NCI-H446 treated with DMSO at 0.1 percent for 48 hours (cell line): ENCODE results near the gene DNAL4.
"Not testable (repeated sequence)": the region's sequence is repeated elsewhere in the genome, so short reads cannot be mapped to it uniquely, and the experiment has no call there.

ENCODE experiments used
- DNase-seq: peaks from one replicate; lab custom pipeline; 2025; lab: John Stamatoyannopoulos, UW

Gene DNAL4

GRCh38 chr22:38827510-38827909 is 33.6 kb upstream of the DNAL4 start:
- no peak for DNase-seq

- DNase-seq: no peak
These were observed 32.9 kb upstream of the DNAL4 start for GRCh38 chr22:38826801-38827200.

- no peak for DNase-seq
These were observed 32.4 kb upstream of the DNAL4 start for GRCh38 chr22:38826386-38826785.

DNA sequence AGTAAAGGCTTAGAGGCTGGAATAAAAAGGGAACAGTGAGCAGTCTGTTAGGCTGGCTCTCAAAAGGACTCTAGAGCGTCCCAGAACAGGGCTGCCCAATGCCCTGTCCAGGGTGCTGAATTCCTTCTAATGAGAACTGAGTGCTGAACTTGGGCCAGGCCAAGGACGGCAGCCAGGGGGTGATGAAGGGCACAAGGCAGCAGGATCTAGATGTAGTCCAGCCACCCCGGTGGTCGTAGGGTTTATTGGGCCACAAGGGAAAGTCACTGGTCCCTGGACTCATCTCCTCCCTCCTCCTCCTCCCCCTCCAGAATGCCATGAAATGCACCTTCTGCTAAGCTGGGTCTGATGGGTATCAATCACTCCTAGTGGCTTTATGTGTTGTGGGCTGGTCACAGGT is 30.6 kb upstream of the DNAL4 start:
- DNase-seq: no peak

- no peak for DNase-seq
These were observed 29.7 kb upstream of the DNAL4 start for GRCh38 chr22:38823637-38824036.

GRCh38 chr22:38823076-38823475 is 29.1 kb upstream of the DNAL4 start:
- no peak for DNase-seq

DNA sequence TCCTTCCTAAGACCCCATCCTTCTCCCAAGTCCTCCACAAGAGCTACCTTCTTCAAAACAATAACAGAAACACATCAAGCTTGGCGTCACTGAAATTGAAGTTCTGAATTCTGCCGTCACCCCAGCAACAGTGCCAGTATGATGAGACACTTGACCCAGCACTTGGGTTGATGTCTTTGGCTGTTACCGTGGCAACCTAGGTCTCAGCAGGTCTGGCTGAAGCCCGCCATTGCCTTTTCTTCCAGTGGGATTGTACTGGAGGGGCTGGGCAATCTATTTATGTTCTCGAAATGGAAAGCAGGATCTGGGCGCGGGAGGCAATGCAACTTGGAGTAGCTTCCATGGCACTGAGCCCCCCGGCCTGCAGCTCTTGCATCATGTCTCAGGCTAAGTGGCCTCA is 26.1 kb upstream of the DNAL4 start:
- no peak for DNase-seq

DNA sequence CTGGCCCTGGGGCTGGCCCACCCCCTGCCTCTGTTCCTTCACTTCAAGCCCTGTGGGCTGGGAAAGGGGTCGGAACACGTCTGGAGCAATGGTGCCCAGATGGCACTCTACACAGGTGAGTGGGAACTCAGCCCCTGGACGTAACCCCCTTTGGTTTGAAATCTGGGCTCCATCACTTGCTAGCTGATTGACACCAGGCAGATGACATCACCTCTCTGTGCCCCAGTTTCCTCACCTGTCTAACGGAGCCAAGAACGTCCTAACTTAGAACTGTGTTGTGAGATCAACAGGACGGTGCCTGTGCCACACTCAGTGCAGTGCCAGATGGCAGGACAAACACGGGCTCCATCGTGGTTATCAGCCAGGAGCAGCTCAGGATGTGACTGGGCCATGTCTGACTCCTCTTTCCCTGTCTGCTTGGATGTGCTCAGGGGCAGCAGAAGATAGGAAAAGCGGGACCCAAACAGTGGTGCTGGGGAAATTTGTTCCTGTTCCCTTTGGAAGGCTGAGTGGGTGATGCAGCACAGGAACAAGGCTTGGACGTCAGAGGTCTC is 25.5 kb upstream of the DNAL4 start:
- no peak for DNase-seq

DNA sequence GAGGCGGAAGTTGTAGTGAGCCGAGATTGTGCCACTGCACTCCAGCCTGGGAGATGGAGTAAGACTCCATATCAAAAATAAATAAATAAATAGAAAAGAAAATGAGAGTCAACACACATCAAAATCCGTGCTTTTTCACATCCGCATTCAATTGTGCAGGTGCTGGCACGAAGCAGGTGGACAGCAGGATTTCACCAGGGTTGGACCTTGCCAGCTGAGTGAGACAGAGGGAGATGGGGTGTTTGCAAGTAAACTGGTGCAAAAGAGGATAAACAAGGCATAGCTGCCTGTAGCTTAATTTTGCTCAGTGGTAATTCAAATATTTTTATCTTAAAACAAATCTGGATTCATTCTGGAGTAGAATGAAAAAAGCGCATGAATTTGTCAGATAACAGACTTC is 23.3 kb upstream of the DNAL4 start:
- no peak for DNase-seq

GRCh38 chr22:38815842-38816241 is 21.9 kb upstream of the DNAL4 start:
- no peak for DNase-seq

DNA sequence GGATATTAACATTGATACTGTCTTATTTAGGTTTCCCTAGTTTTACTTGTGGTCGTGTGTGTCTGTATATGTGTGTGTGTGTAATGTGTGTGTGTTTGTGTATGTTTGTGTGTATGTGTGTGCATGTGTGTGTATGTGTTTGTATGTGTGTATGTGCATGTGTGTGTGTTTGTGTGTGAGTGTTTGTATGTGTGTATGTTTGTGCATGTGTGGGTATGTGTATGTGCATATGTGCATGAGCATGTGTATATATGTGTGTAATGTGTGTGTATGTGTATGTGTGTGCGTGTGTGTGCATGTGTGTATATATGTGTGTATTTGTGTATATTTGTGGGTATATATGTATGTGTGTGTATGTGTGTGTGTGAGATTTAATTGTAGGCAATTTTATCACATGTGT is 17.3 kb upstream of the DNAL4 start:
- DNase-seq: no peak

GRCh38 chr22:38805041-38805593 is 11.2 kb upstream of the DNAL4 start:
- not testable (repeated sequence) for DNase-seq

DNA sequence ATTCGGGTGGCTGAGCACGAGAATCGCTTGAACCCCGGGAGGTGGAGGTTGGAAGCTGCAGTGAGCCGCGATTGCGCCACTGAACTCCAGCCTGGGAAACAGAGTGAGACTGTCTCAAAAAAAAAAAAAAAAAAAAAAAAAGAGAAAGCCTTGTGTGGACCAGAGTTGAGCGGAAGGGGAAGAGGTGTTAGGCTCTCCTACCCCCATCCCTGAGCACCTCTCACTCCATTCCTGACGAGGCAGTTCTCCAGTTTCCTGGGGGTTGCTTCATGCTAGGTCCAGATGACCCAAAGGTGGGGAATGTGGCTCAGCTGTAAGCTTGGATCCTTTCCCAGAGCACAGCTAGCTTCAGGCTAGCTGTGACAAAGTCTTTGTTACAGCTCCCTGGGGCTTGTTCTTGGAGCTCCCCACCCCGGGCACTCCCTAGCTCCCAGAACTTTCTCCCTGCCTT is 8.8 kb upstream of the DNAL4 start:
- DNase-seq: peak; percentile 45

- no peak for DNase-seq
These were observed 5.5 kb upstream of the DNAL4 start for GRCh38 chr22:38799265-38800002.

DNA sequence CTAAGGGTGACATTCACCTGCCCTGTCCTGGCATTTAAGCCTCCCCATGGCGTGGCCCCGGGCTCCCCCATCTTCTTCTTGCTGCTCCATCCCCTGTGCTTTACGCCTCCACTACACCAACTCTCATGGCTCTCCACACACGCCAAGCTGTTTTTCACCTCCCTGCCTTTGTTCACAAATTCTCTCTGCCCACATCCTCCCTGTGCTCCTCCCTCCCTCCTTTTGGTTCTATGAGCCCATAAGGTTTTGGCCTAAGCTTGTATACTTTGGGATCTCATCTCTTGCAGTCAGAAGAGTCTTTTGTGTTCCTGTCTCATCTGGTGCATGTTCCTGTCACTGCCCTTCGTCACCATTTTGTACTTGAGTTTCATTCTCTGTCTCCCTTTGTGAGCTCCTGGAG is 4.6 kb upstream of the DNAL4 start:
- DNase-seq: no peak

DNA sequence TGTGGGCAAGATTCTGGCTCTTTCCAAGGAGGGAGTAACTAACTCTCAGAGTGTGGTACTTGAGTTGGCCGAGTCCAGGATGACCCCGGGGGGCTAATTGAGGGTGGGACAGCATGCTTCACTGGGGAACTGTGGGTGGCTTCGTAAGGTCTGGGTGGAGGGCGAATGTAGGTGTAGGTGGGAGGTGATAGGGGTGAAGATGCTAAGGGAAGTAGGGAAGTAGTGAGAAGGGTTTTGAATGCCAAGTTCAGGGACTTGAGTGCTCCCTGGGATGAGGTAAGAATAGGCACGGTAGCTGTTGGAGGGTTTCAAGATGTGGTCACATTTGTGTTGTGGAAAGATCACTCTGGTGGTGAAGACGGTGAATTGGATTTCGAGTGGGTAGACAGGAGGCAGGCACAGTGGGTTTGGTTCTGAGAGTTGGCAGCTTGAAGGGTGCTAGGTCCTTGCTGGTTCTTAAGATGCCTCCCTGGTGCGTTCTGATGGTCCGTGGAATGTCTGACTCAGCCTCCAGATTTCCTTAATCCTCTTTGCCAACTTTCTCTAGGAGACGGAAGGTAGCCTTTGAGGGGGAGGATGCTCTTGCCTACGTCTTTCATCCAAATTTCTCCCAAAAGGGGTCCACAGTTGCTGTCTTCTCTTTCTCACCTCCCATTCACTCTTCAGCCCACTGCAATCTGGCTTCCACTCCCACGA is 2.5 kb upstream of the DNAL4 start:
- DNase-seq: no peak

GRCh38 chr22:38795569-38795968 is 1.6 kb upstream of the DNAL4 start:
- no peak for DNase-seq

- DNase-seq: no peak
These were observed 626 bp downstream of the DNAL4 start for GRCh38 chr22:38793317-38793716.

DNA sequence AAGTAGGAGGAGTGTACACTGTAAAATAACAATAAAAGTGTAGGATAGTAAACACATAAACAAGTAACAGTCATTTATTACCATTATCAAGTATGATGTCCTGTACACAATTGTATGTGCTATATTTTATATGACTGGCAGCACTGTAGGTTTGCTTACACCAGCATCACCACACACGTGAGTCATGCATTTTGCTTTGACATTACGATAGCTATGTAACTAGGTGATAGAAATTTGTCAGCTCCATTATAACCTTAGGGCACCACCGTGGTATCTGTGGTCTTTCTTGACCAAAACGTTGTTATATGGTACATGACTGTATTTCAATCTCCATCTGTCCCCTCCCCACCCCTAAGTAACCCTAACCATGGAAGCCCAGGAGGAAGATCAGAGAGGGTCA is 1.1 kb downstream of the DNAL4 start:
- DNase-seq: no peak

DNA sequence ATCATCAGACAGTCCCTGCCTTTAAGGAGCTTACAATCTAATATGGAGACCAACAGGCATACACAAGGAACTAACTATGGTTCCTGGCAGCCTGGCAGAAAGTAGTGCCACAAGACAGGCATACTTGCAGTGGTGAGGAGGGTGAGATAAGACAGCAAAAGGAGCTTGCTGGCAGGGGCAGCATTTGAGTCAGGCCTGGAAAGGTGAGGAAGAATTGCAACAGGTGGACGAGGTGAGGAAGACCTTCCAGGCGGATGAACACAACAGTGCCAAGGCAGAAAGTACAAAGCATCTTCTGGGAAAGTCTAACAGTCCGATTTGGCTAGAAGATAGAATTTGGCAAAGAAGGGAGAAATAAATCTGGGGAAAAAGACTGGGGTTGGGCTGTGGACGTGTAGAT is 4.3 kb downstream of the DNAL4 start:
- DNase-seq: no peak

GRCh38 chr22:38788846-38789245 is 5.1 kb downstream of the DNAL4 start:
- DNase-seq: peak; percentile 44

DNA sequence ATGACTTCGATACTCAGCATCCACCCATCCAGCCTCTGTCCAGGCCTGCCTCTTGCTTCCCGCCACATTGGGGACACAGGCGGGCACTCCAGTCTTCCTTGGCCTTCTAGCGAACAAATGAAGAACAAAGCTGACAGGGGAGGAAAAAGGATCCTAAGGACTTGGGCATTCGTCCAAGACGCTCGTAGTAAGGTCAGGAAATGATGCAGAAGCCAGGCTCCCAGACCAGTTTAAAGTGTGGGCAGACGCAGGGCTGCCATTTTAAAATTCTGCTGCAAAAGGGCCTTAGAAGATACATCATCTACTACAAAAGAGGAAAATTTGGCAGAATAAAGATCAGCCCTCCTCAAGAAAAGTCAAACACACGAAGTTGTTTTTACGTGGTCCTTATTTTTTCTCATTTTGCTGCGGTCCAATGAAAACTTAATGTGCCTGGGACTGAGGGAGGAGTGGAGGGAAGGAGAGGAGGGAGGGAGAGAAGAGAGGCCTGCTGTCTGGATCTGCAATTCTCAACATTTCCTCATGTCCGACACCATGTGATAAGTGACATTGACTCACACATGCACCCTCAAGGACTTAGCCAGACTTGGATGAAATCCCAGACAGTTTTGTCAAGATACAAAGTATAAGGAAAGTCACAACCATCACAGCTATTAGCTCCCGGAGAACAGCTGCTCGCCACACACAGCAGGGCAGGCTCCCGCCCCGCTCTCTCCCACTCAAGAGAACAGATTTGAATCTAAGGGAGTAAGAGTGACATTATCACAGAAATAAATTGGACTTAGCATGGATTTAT is 5.7 kb downstream of the DNAL4 start:
- DNase-seq: peak; percentile 87
